Endometrial microvascular endothelial cells (primary cell): ENCODE data around the gene NINJ2. TPM values are rescaled to one million over a fixed set of nuclear protein-coding genes. Genes with fewer than 3 reads are reported as not detected.
"Not testable (repeated sequence)": the region's sequence is repeated elsewhere in the genome, so short reads cannot be mapped to it uniquely, and the experiment has no call there.

Source experiments
- in situ Hi-C: cut with HindIII; loops from 2 replicates; pipeline ENCODE4 v1.10.0; 2017; ENCODE audit warnings: low sequenced_read_pairs, low pct_unique_long_range_greater_than_20kb; ENCODE audit errors: inconsistent ontology term
- total RNA-seq: library from RNA; depleted of rRNA; stranded (reverse); fragments of >200 nt; gene quantifications from one replicate; pipeline ENCODE4 v1.2.3, GENCODE V29; 2015; ENCODE audit errors: inconsistent ontology term

The NINJ2 gene
- total RNA-seq, 1 donor from 2014 or later: 0.37 TPM

DNA sequence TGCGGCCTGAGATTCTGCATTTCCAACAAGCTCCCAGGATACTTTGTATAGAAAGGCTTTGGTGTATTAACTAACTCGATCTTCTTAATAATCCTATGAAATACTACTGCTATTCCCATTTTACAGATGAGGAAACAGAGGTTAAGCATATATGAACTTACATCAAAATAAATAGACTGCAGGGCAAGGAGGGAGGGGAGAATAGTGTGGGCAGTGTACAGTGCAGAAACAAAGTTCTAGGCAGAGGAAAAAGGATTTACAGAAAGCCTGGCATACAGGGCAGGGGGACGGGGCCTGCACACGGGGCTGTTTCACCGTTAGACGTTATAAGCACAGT, 19.0 kb downstream of the NINJ2 start:
- in situ Hi-C loops: no loop called here

DNA sequence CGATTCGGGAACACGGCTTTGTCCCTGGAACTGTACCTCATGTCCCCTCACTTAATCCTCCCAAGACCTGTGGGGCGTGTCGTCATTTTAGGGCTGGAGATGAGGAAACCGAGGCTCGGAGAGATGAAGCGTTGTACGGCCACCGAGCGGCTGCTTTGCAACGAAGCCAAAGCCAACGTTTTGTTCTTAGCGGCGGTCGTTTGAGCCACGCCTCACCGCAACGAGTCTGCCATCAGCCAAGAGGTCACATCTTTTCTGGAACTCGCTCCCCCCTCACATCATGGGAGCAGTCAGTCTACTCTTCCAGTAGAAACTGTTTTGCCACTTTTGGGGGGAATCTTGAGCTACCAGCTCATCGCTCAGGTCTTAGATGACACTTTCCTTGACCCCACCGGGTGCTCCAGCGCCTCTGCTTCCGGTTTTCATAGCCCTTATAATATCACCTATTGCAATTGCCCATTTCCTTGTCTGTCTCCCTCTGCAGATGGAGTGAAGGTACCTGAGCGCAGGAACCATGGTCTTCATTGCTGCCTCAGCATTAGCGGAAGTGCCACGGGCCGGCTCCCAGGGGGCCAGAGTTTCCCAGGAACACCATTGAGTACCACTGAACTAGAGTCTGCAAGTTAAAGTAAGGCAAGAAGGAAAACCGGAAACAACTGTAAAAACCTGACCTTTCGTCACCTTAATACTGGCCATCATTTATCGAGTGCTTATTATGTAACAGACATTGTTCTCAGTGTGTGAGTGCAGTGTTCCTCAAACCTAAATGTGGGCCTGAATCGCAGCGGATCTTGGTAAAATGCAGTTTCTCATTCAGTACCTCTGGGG, 19.6 kb downstream of the NINJ2 start:
- in situ Hi-C loops: no loop called here

DNA sequence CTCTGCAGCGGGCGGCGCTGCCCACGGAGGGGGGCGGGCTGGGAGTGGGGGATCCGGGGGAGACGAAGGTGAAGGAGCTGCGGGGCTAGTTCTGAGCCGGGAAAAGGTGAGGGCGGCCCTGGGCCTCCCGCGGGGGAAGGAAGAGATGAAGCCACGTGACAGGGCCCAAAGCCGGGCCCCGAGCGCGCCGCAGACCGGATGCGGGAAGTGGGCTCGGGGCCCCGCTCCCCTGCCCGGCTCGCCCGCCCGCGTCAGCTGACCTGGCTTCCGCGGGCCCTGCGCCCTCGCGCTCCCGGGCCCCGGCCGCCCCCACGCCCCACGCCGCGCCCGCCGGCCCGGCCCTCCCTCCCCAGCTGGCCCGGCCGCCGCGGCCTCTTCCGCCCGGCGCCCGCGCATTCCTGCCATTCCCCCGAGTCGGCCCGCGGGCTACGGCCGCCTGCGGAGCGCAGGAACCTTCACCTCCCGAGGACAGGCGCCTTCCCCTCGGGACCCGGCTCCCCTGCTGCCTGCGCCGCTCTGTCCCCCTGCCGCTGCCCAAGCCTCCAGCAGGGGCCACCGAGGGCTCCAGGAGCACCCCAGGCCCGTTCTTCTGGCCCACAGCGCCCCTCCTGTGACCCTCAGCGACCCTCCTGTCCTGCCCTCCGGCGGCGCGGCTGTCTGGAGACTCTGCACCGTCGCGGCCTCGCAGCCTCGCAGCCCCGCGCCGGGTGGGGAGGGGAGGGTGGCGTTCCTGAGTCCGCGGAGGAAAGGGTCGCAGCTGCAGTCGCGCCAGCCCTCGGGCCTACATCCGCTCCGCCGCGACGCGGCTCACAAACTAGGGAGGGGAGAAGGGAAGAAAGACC, 20.4 kb downstream of the NINJ2 start:
- in situ Hi-C loops: no loop called here

- in situ Hi-C loops: not testable (repeated sequence)
Measured at GRCh38 chr12:641321-641720, 21.9 kb downstream of the NINJ2 start.

- in situ Hi-C loops: no loop called here
Measured at GRCh38 chr12:640773-641172, 22.5 kb downstream of the NINJ2 start.

GRCh38 chr12:639988-640387, 23.3 kb downstream of the NINJ2 start:
- in situ Hi-C loops: no loop called here

DNA sequence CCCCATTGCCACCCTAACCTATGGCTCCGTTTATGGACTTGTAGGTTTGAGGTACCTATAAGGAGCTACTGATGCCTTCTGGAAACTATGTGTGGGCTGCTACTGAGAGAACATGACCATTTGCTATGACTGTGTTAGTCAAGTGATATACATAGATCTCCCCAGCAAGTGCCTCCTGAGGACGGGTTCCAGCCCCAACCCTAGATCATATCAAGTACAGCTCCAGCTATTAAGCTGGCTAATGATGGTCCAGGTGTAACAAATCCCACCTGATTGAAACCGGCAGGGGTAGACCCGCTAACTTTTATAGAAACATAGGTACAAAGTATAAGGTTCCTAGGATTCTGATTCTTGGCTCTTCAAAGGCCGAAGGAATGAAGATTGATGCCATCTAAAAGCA, 23.7 kb downstream of the NINJ2 start:
- in situ Hi-C loops: no loop called here

- in situ Hi-C loops: no loop called here
Measured at GRCh38 chr12:638953-639557, 24.2 kb downstream of the NINJ2 start.

DNA sequence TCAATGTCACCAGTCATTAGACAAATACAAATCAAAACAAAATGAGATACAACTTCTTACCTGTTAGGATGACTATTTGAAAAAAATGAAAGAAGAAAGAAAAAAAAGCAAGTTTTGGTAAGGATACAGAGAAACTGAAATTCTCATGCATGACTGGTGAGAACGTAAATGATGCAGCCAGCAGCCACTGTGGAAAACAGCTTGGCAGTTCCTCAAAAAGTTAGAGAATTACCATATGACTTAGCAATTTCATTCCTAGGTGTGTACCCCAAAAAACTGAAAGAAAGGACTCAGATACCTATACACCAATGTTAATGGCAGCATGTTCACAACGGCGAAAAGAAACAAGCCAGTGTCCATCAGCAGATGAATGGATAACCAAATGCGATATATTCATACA, 26.6 kb downstream of the NINJ2 start:
- in situ Hi-C loops: no loop called here

- in situ Hi-C loops: no loop called here
Measured at GRCh38 chr12:633731-634130, 29.5 kb downstream of the NINJ2 start.

DNA sequence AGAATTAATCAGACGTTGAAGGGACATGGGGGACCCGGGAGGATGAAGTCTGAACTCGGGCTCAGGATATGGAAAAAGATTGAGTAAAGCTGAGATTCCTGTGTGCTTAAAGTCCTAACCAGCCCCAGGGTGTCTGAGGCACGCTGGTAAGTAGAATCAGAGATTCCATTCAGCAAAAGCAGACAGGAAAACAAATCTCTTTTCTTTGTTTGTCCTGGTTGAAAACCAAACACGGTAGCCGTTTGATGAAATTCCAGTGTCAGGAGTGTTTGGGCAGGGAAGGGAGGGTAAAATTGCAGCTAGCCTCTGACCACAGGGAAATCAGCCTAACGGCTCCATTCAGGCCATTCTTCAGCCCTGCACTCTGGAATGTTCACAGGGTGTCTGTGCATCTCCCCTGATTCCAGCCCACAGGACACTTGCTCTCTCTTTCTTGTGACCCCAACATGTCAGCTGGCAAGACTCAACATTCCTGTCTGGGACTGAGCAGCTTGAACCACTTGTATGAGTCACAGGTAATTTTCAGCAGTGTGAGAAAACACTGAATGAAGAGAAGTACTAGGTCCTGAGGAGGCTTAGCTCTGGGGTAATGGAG, 31.0 kb downstream of the NINJ2 start:
- in situ Hi-C loops: no loop called here

- in situ Hi-C loops: no loop called here
Measured at GRCh38 chr12:630656-631632, 32.3 kb downstream of the NINJ2 start.

GRCh38 chr12:628742-629078, 34.5 kb downstream of the NINJ2 start:
- in situ Hi-C loops: not testable (repeated sequence)

GRCh38 chr12:627863-628741, 35.1 kb downstream of the NINJ2 start:
- in situ Hi-C loops: no loop called here

DNA sequence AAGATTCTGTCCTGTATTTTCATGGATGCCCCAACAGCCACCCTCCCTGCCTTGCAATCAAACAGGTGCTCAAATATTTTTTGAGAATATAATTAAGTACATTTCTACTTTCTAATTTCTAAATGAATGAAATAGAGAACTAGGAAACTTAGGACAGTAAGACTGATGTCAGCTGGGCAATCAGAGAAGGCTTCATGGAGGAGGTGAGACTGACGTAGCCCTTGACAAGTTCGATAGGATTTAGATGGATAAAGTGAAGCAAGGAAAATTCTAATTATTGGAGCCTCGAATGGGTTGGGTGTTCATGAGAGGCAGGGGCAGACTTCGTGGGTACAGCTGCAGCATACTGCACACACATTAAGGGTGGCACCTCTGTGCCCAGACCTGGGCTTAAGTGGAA, 36.0 kb downstream of the NINJ2 start:
- in situ Hi-C loops: no loop called here

DNA sequence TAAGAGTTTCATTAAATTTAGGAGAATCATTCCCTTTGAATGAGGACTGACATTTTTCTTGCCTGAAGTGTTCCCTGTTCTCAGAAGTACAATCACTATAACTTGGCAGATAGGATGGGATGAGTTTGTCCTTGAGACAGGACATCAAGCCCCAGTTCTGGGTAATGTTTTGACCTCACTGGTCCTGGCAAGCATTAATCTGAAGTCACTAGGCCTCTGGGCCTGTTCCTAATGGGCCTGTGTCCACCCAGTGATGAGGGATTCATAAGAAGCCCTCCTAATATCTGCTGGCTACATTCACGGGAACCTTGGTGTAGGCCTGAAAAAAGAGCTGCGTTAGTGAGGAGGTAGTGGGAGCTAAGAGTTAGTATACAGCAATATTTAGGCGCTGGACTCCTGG, 37.2 kb downstream of the NINJ2 start:
- in situ Hi-C loops: no loop called here

- in situ Hi-C loops: no loop called here
Measured at GRCh38 chr12:623865-624372, 39.3 kb downstream of the NINJ2 start.
